C4-2B (cell line): Measurements from ENCODE around the gene DNAJC12.

Source experiments
- CTCF ChIP-seq: fragments of 450-650 bp; conservative IDR thresholded peaks from 2 replicates; pipeline ENCODE4 v1.5.1; 2017; ENCODE audit warnings: mild to moderate bottlenecking
- ZFX ChIP-seq: fragments of 450-650 bp; IDR thresholded peaks from 2 replicates; pipeline ENCODE4 v1.6.1; 2017

GRCh38 chr10:67776371-67776770, 61.6 kb downstream of the DNAJC12 start:
- TF ChIP-seq CTCF: no peak
- no peak for TF ChIP-seq ZFX
